Renal pelvis (tissue), 4 donors: Measurements from ENCODE around the gene EMILIN2. TPM values are rescaled to one million over a fixed set of nuclear protein-coding genes. Genes with fewer than 3 reads are reported as not detected.
"Not testable (repeated sequence)": the region's sequence is repeated elsewhere in the genome, so short reads cannot be mapped to it uniquely, and the experiment has no call there.

ENCODE experiments used
- DNase-seq: peaks from one replicate; pipeline ENCODE4 v3.0.0-alpha.2; 2013
- polyA plus RNA-seq, 3 donors: library from polyadenylated mRNA; unstranded; fragments of 120-200 nt; gene quantifications; one replicate each; pipeline ENCODE4 v1.2.1, GENCODE V29; 2013; ENCODE audit not compliant: insufficient read length in 3 of 3

EMILIN2 gene
- polyA plus RNA-seq, 3 donors = 9.3 to 40.9 (median 14.5) TPM

GRCh38 chr18:2837290-2837689 is 9.5 kb upstream of the EMILIN2 start:
- not testable (repeated sequence) for DNase-seq

- no peak for DNase-seq
Observed at GRCh38 chr18:2839202-2839601, 7.6 kb upstream of the EMILIN2 start.

- DNase-seq = no peak
Observed at GRCh38 chr18:2840521-2840920, 6.3 kb upstream of the EMILIN2 start.

GRCh38 chr18:2843146-2843545 is 3.7 kb upstream of the EMILIN2 start:
- no peak for DNase-seq

GRCh38 chr18:2845172-2845571 is 1.6 kb upstream of the EMILIN2 start:
- no peak for DNase-seq

- DNase-seq = no peak
Observed at GRCh38 chr18:2847317-2848246, 776 bp downstream of the EMILIN2 start.

GRCh38 chr18:2848247-2849246 is 1.7 kb downstream of the EMILIN2 start:
- no peak for DNase-seq

- no peak for DNase-seq
Observed at GRCh38 chr18:2850816-2851215, 4.0 kb downstream of the EMILIN2 start.

GRCh38 chr18:2851771-2852170 is 5.0 kb downstream of the EMILIN2 start:
- no peak for DNase-seq

- DNase-seq = not testable (repeated sequence)
Observed at GRCh38 chr18:2852460-2852859, 5.7 kb downstream of the EMILIN2 start.

GRCh38 chr18:2853173-2853925 is 6.5 kb downstream of the EMILIN2 start:
- DNase-seq = no peak

- no peak for DNase-seq
Observed at GRCh38 chr18:2853926-2854664, 7.3 kb downstream of the EMILIN2 start.

GRCh38 chr18:2854875-2855274 is 8.1 kb downstream of the EMILIN2 start:
- no peak for DNase-seq

GRCh38 chr18:2855560-2856350 is 8.9 kb downstream of the EMILIN2 start:
- no peak for DNase-seq

- no peak for DNase-seq
Observed at GRCh38 chr18:2856547-2857170, 9.9 kb downstream of the EMILIN2 start.

GRCh38 chr18:2857491-2858131 is 10.8 kb downstream of the EMILIN2 start:
- DNase-seq = no peak

- DNase-seq = not testable (repeated sequence)
Observed at GRCh38 chr18:2860397-2860796, 13.6 kb downstream of the EMILIN2 start.

- DNase-seq = not testable (repeated sequence)
Observed at GRCh38 chr18:2863997-2864396, 17.2 kb downstream of the EMILIN2 start.

GRCh38 chr18:2866465-2866864 is 19.7 kb downstream of the EMILIN2 start:
- DNase-seq = not testable (repeated sequence)
